Activated CD4-positive, alpha-beta T cell treated with anti-CD3 and anti-CD28 coated beads, Interleukin-2, amount 50 U/mL, for 4 hours (primary cell): ENCODE measurements around the gene SLC15A2.
"Not testable (repeated sequence)": the region's sequence is repeated elsewhere in the genome, so short reads cannot be mapped to it uniquely, and the experiment has no call there.

ENCODE experiments used
- DNase-seq, 2 experiments: peaks; one replicate each; pipeline ENCODE4 v3.0.0-alpha.2; 2020

SLC15A2 gene

GRCh38 chr3:121894301-121894990 is at the start of gene SLC15A2:
SLC15A2 (plus strand) TSS chr3:121894401; CDS start chr3:121894477, 76 bp downstream.
- DNase-seq = no peak

- no peak for DNase-seq
These were observed 49.3 kb upstream of the SLC15A2 start for GRCh38 chr3:121844892-121845291.

- DNase-seq = no peak
These were observed 41.9 kb upstream of the SLC15A2 start for GRCh38 chr3:121852256-121852655.

- no peak for DNase-seq
These were observed 38.6 kb upstream of the SLC15A2 start for GRCh38 chr3:121855555-121855954.

GRCh38 chr3:121857778-121858177 is 36.4 kb upstream of the SLC15A2 start:
- not testable (repeated sequence) for DNase-seq

GRCh38 chr3:121863247-121863646 is 31.0 kb upstream of the SLC15A2 start:
- DNase-seq = not testable (repeated sequence)

- DNase-seq = no peak
These were observed 30.4 kb upstream of the SLC15A2 start for GRCh38 chr3:121863801-121864200.

- DNase-seq = no peak
These were observed 24.5 kb upstream of the SLC15A2 start for GRCh38 chr3:121869736-121870135.

GRCh38 chr3:121870717-121871116 is 23.5 kb upstream of the SLC15A2 start:
- DNase-seq = no peak

GRCh38 chr3:121871430-121871829 is 22.8 kb upstream of the SLC15A2 start:
- no peak for DNase-seq

GRCh38 chr3:121878411-121878810 is 15.8 kb upstream of the SLC15A2 start:
- no peak for DNase-seq

- no peak for DNase-seq
These were observed 10.7 kb upstream of the SLC15A2 start for GRCh38 chr3:121883507-121883906.

- no peak for DNase-seq
These were observed 8.8 kb upstream of the SLC15A2 start for GRCh38 chr3:121885386-121885785.

GRCh38 chr3:121895121-121895520 is 920 bp downstream of the SLC15A2 start:
- DNase-seq = no peak

GRCh38 chr3:121895736-121896135 is 1.5 kb downstream of the SLC15A2 start:
- no peak for DNase-seq

- DNase-seq = no peak
These were observed 2.6 kb downstream of the SLC15A2 start for GRCh38 chr3:121896823-121897222.

GRCh38 chr3:121897296-121897695 is 3.1 kb downstream of the SLC15A2 start:
- no peak for DNase-seq

- DNase-seq = no peak
These were observed 19.2 kb downstream of the SLC15A2 start for GRCh38 chr3:121913305-121913990.

GRCh38 chr3:121914081-121914998 is 20.1 kb downstream of the SLC15A2 start:
- no peak for DNase-seq

GRCh38 chr3:121916189-121916588 is 22.0 kb downstream of the SLC15A2 start:
- no peak for DNase-seq

GRCh38 chr3:121918779-121919483 is 24.7 kb downstream of the SLC15A2 start:
- no peak for DNase-seq

GRCh38 chr3:121924734-121925133 is 30.5 kb downstream of the SLC15A2 start:
- no peak for DNase-seq

- no peak for DNase-seq
These were observed 32.2 kb downstream of the SLC15A2 start for GRCh38 chr3:121926380-121926779.
